Aorta (tissue), 5 donors: Measurements from ENCODE around the gene GRIK4. TPM values are rescaled to one million over a fixed set of nuclear protein-coding genes. Genes with fewer than 3 reads are reported as not detected.

Source experiments
- ATAC-seq: fragments of 200-7000 bp; cut with Tn5 transposase; one replicate; pipeline ENCODE4 v1.9.1; 2022; ENCODE audit warnings: moderate library complexity; ENCODE audit not compliant: low FRiP score
- DNase-seq, 2 donors: peaks; one replicate each; pipeline ENCODE4 v3.0.0-alpha.2; 2020
- H3K27ac ChIP-seq, 2 donors: one replicate each; pipeline ENCODE4 v1.5.1; 2013; ENCODE audit warnings: low read length in 2 of 2, mild to moderate bottlenecking in 2 of 2, moderate library complexity in 2 of 2, control low read depth in 1 of 2, inconsistent platforms in 1 of 2, low read depth in 1 of 2
- H3K27me3 ChIP-seq, 2 donors: one replicate each; pipeline ENCODE4 v1.6.1; 2013; ENCODE audit warnings: control low read depth in 1 of 2, low read length in 1 of 2, mild to moderate bottlenecking in 1 of 2, moderate library complexity in 1 of 2; ENCODE audit not compliant: insufficient read depth in 2 of 2, control insufficient read depth in 1 of 2
- H3K36me3 ChIP-seq, 2 donors: one replicate each; pipeline ENCODE4 v1.6.1; 2013; ENCODE audit warnings: control low read depth in 1 of 2, low read length in 1 of 2, mild to moderate bottlenecking in 1 of 2; ENCODE audit not compliant: insufficient read depth in 2 of 2, control insufficient read depth in 1 of 2
- H3K4me1 ChIP-seq, 2 donors: one replicate each; pipeline ENCODE4 v1.6.1; 2013; ENCODE audit warnings: low read length in 2 of 2, control low read depth in 1 of 2, mild to moderate bottlenecking in 1 of 2, moderate library complexity in 1 of 2; ENCODE audit not compliant: insufficient read depth in 2 of 2, control insufficient read depth in 1 of 2
- H3K4me3 ChIP-seq, 2 donors: one replicate each; pipeline ENCODE4 v1.5.1; 2013; ENCODE audit warnings: low read length in 2 of 2, control low read depth in 1 of 2, mild to moderate bottlenecking in 1 of 2
- H3K9me3 ChIP-seq: one replicate; pipeline ENCODE4 v1.6.1; 2013; ENCODE audit warnings: mild to moderate bottlenecking, low read length; ENCODE audit not compliant: control insufficient read depth
- WGBS, 2 donors: extraction: QIAGEN DNeasy Blood & Tissue Kit; methylation state at CpG; one replicate each; pipeline ENCODE4 v1.1.7; 2013; 5-methylcytosine and 5-hydroxymethylcytosine counted together
- intact Hi-C, 2 donors: fragments of 100-400 bp; cut with DNase I; formaldehyde crosslinking; loops; one replicate each; pipeline versions ENCODE4 v1.14.2 to v1.15.0; 2022
- polyA plus RNA-seq, 2 donors: library from polyadenylated mRNA; stranded (reverse); fragments of 200-250 nt; gene quantifications; one replicate each; pipeline ENCODE4 v1.2.3, GENCODE V29; 2013
- total RNA-seq, 2 donors: library from RNA; stranded (reverse); fragmentation: NEBNext Ultra II Directional; extraction: Animal tissue kit (Norgen Biotek cat#: 25700); gene quantifications; one replicate each; pipeline ENCODE4 v1.2.1, GENCODE V29; 2021
- donor health status: healthy with polysubstance abuse.
- donor health status: Bipolar disorder and iron deficiency.
- donor health status: DM: no; HTN: no; CAD: no.
- donor health status: DM: no; HTN: no; CAD: no.
- donor health status: DM: yes; HTN: yes; CAD: no.

Gene GRIK4
- total and polyA plus RNA-seq, 4 donors: not detected

- Histone ChIP-seq H3K27ac (no peak overlapping the region), H3K4me1 (no peaks in the 10 kb centered on the region), H3K4me3 (no peak overlapping the region), H3K36me3 (no peaks in the 10 kb centered on the region), H3K27me3 (no peaks in the 10 kb centered on the region), H3K9me3 (no peaks in the 10 kb centered on the region)
- DNase-seq (peak; percentile 7 to 38), ATAC-seq (no peak)
- intact Hi-C loops: no loop called here
- 87 to 89% methylated on average over 8 of the region's 8 CpGs for WGBS, 2 donors
These were observed 57.2 kb downstream of the GRIK4 start for GRCh38 chr11:120568572-120569307.

GRCh38 chr11:120569861-120570260 lies 58.3 kb downstream of the GRIK4 start:
- Histone ChIP-seq H3K36me3 (no peaks in the 10 kb centered on the region), H3K27ac (no peak overlapping the region), H3K9me3 (no peaks in the 10 kb centered on the region), H3K27me3 (no peaks in the 10 kb centered on the region), H3K4me3 (no peak overlapping the region), H3K4me1 (no peaks in the 10 kb centered on the region)
- intact Hi-C loops: no loop called here
- ATAC-seq (no peak), DNase-seq (peak in 1 of 2 donors; percentile 21)
- WGBS, 2 donors: 63 to 78% methylated on average over 7 of the region's 7 CpGs

GRCh38 chr11:120571476-120571875 lies 59.9 kb downstream of the GRIK4 start:
- intact Hi-C loops: no loop called here
- Histone ChIP-seq H3K27me3 (no peaks in the 10 kb centered on the region), H3K4me3 (no peak overlapping the region), H3K27ac (no peak overlapping the region), H3K36me3 (no peaks in the 10 kb centered on the region), H3K9me3 (no peaks in the 10 kb centered on the region), H3K4me1 (no peaks in the 10 kb centered on the region)
- DNase-seq (peak in 1 of 2 donors; percentile 31), ATAC-seq (no peak)
- 47 to 70% methylated on average over 1 of the region's 1 CpG for WGBS, 2 donors

- no peaks in the 10 kb centered on the region for H3K27me3 ChIP-seq
- no peak overlapping the region for H3K4me3 ChIP-seq
- no peak overlapping the region for H3K27ac ChIP-seq
- ATAC-seq (no peak), DNase-seq (peak; percentile 21 to 40)
- H3K9me3 ChIP-seq: no peaks in the 10 kb centered on the region
- intact Hi-C loops: no loop called here
- no peaks in the 10 kb centered on the region for H3K4me1 ChIP-seq
- 90 to 92% methylated on average over 10 of the region's 10 CpGs for WGBS, 2 donors
- H3K36me3 ChIP-seq: no peaks in the 10 kb centered on the region
These were observed 62.3 kb downstream of the GRIK4 start for GRCh38 chr11:120573756-120574354.

- intact Hi-C loops: no loop called here
- H3K4me3 ChIP-seq: no peak overlapping the region
- WGBS, 2 donors: 75 to 87% methylated on average over 8 of the region's 8 CpGs
- no peaks in the 10 kb centered on the region for H3K36me3 ChIP-seq
- H3K4me1 ChIP-seq: no peaks in the 10 kb centered on the region
- H3K9me3 ChIP-seq: no peaks in the 10 kb centered on the region
- peak in 1 of 2 donors; percentile 11 for DNase-seq
- no peak overlapping the region for H3K27ac ChIP-seq
- no peak for ATAC-seq
- H3K27me3 ChIP-seq: no peaks in the 10 kb centered on the region
These were observed 63.3 kb downstream of the GRIK4 start for GRCh38 chr11:120574876-120575275.

- no peak overlapping the region for H3K4me3 ChIP-seq
- DNase-seq: peak in 1 of 2 donors; percentile 51
- H3K27me3 ChIP-seq: no peaks in the 10 kb centered on the region
- H3K4me1 ChIP-seq: no peaks in the 10 kb centered on the region
- intact Hi-C loops: no loop called here
- 83% methylated on average over 9 of the region's 9 CpGs for WGBS, 2 donors
- H3K9me3 ChIP-seq: no peaks in the 10 kb centered on the region
- no peak for ATAC-seq
- no peaks in the 10 kb centered on the region for H3K36me3 ChIP-seq
- no peak overlapping the region for H3K27ac ChIP-seq
These were observed 63.9 kb downstream of the GRIK4 start for GRCh38 chr11:120575461-120575860.

- Histone ChIP-seq H3K4me1 (no peaks in the 10 kb centered on the region), H3K9me3 (no peaks in the 10 kb centered on the region), H3K4me3 (no peak overlapping the region), H3K36me3 (no peaks in the 10 kb centered on the region), H3K27ac (no peak overlapping the region), H3K27me3 (no peaks in the 10 kb centered on the region)
- intact Hi-C loops: no loop called here
- WGBS, 2 donors: 88 to 93% methylated on average over 7 of the region's 7 CpGs
- peak in 1 of 2 donors; percentile 22 for DNase-seq
- no peak for ATAC-seq
These were observed 65.1 kb downstream of the GRIK4 start for GRCh38 chr11:120576606-120577005.

GRCh38 chr11:120577041-120577440 lies 65.5 kb downstream of the GRIK4 start:
- 97 to 100% methylated on average over 2 of the region's 2 CpGs for WGBS, 2 donors
- Histone ChIP-seq H3K27me3 (no peaks in the 10 kb centered on the region), H3K9me3 (no peaks in the 10 kb centered on the region), H3K36me3 (no peaks in the 10 kb centered on the region), H3K4me3 (no peak overlapping the region), H3K27ac (no peak overlapping the region), H3K4me1 (no peaks in the 10 kb centered on the region)
- ATAC-seq: no peak
- DNase-seq: peak in 1 of 2 donors; percentile 62
- intact Hi-C loops: no loop called here
